ENCODE results near the gene POMGNT1. TPM values are rescaled to one million over a fixed set of nuclear protein-coding genes. Genes with fewer than 3 reads are reported as not detected.

The POMGNT1 gene
- total RNA-seq, 1 experiment from 2014 or later = 92.5 TPM

DNA sequence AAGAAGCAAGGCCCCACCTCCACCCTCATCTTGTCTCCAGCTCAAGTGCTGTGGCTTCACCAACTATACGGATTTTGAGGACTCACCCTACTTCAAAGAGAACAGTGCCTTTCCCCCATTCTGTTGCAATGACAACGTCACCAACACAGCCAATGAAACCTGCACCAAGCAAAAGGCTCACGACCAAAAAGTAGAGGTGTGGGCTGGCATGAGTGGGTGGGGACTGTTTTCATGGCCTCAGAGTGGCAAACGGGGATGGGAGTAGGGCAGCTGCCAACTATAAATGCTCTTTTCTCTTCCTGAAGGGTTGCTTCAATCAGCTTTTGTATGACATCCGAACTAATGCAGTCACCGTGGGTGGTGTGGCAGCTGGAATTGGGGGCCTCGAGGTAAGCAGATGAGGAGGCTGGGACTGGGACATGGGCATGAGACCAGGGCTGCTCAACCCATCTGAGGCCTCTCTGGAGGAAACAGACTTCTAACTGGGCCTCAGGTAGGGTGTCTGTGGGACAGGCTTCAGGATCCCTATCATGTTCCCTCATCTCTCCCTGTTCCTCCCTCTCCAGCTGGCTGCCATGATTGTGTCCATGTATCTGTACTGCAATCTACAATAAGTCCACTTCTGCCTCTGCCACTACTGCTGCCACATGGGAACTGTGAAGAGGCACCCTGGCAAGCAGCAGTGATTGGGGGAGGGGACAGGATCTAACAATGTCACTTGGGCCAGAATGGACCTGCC is 13.1 kb downstream of the POMGNT1 start:
- Histone ChIP-seq H3K27ac (ENCODE audit: low read length) (peak overlapping the region; percentile 99), H3K9me3 (ENCODE audit: low read length) (no peaks in the 10 kb centered on the region), H3K27me3 (ENCODE audit: low read length) (no peaks in the 10 kb centered on the region), H3F3A (ENCODE audit: low read length, unreplicated experiment) (peaks cover 34% of the 10 kb centered on the region), H3K79me2 (ENCODE audit: low read length) (peaks cover 10% of the 10 kb centered on the region), H2AFZ (ENCODE audit: low read length) (no peak overlapping the region), H3K9me2 (replicated peaks; ENCODE audit: low read length) (no peaks in the 10 kb centered on the region), H4K20me1 (ENCODE audit: low read length) (no peaks in the 10 kb centered on the region), H3K4me1 (ENCODE audit: insufficient read depth, low read length) (peaks cover 66% of the 10 kb centered on the region), H3K4me2 (ENCODE audit: low read length) (peak overlapping the region; percentile 61), H3K4me3 (ENCODE audit: low read length) (no peak overlapping the region), H3K9ac (ENCODE audit: low read length) (no peak overlapping the region), H3K36me3 (ENCODE audit: low read depth, low read length) (peaks cover 38% of the 10 kb centered on the region)
- ChIA-PET POLR2A (ENCODE audit: unreplicated experiment) (no interaction called here), CTCF (no interaction called here)
- BruUV-seq (replicated peaks) = no TSS peak
- no peak for DNase-seq
- ATAC-seq = no peak
- intact Hi-C loops (cut with micrococcal nuclease) = no loop called here
- no peak for TF ChIP-seq EZH2phosphoT487 (IDR thresholded peaks at IDR 0.05; ENCODE audit: borderline replicate concordance, low read length)
- no peak for TF ChIP-seq EZH2 (IDR thresholded peaks at IDR 0.05; ENCODE audit: low read length, unreplicated experiment)
- no peak for TF ChIP-seq CTCF (conservative IDR thresholded peaks at IDR 0.05; ENCODE audit: low read depth, low read length)

- H2AFZ ChIP-seq (ENCODE audit: low read length) = no peak overlapping the region
- H3K79me2 ChIP-seq (ENCODE audit: low read length) = peaks cover 10% of the 10 kb centered on the region
- H3K36me3 ChIP-seq (ENCODE audit: low read depth, low read length) = peaks cover 32% of the 10 kb centered on the region; the same call in 1 of the 2 replicates
- peaks cover 34% of the 10 kb centered on the region for H3F3A ChIP-seq (ENCODE audit: low read length, unreplicated experiment)
- H3K27me3 ChIP-seq (ENCODE audit: low read length) = no peaks in the 10 kb centered on the region
- H3K27ac ChIP-seq (ENCODE audit: low read length) = peak overlapping the region; percentile 99
- peaks cover 70% of the 10 kb centered on the region for H3K4me1 ChIP-seq (ENCODE audit: insufficient read depth, low read length)
- intact Hi-C loops (cut with micrococcal nuclease) = loop anchor here (1.0 kb wide), 2 partner anchors 14 to 39 kb away; partner anchors contain the start of gene POMGNT1
- BruUV-seq (replicated peaks) = no TSS peak
- TF ChIP-seq EZH2 (IDR thresholded peaks at IDR 0.05; ENCODE audit: low read length, unreplicated experiment) (no peak), CTCF (conservative IDR thresholded peaks at IDR 0.05; ENCODE audit: low read depth, low read length) (no peak), EZH2phosphoT487 (IDR thresholded peaks at IDR 0.05; ENCODE audit: borderline replicate concordance, low read length) (no peak)
- ATAC-seq (no peak), DNase-seq (no peak)
- no peaks in the 10 kb centered on the region for H3K9me2 ChIP-seq (replicated peaks; ENCODE audit: low read length)
- H4K20me1 ChIP-seq (ENCODE audit: low read length) = no peaks in the 10 kb centered on the region
- peak overlapping the region; percentile 61 for H3K4me2 ChIP-seq (ENCODE audit: low read length)
- ChIA-PET POLR2A (ENCODE audit: unreplicated experiment) (interaction anchor here (0.5 to 0.7 kb wide), 3 partner anchors 40 to 61 kb away, joined by 5 read pairs; no protein-coding TSS in a partner anchor), CTCF (interaction anchor here (1.5 to 3.7 kb wide), 2 partner anchors 15 to 40 kb away, joined by 7 to 58 read pairs; no protein-coding TSS in a partner anchor)
- peak overlapping the region; percentile 9; the same call in 1 of the 2 replicates for H3K4me3 ChIP-seq (ENCODE audit: low read length)
- peak overlapping the region; percentile 83 for H3K9ac ChIP-seq (ENCODE audit: low read length)
- no peaks in the 10 kb centered on the region for H3K9me3 ChIP-seq (ENCODE audit: low read length)
Measured at GRCh38 chr1:46183926-46184557, 14.2 kb downstream of the POMGNT1 start.
